ENCODE measurements around the gene LEMD3. TPM values are rescaled to one million over a fixed set of nuclear protein-coding genes. Genes with fewer than 3 reads are reported as not detected.

Gene LEMD3
- polyA plus RNA-seq, 2 donors: 5.6 to 5.9 TPM

DNA sequence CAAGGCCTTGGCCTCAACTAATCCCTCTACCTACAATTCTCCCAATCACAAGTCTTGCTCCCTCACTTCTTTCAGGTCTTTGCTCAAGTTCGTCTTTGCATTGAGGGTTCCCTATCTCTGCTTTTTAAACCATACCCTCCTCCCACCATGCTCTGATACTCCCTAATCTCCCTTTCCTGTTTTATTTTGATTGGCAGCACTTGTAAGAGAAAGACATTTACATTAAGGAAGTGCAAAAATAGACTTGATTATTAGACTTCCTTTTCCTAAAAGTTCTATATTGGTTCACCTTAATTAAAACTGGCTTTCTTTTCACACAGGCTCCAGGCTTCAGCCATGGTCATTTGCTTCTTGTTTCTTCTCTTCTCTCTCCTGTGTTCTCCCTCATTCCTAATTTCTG, 30.0 kb upstream of the LEMD3 start:
- no peaks in the 10 kb centered on the region for H3K4me1 ChIP-seq (ENCODE audit: control insufficient read depth in 2 of 2, insufficient read depth in 2 of 2, low read length in 1 of 2)
- WGBS, 2 donors: 60 to 61% methylated on average over 1 of the region's 1 CpG
- H3K27ac ChIP-seq (ENCODE audit: low read depth in 2 of 2, low read length in 1 of 2): no peak overlapping the region
- no peaks in the 10 kb centered on the region for H3K9me3 ChIP-seq (ENCODE audit: control insufficient read depth in 2 of 2, insufficient read depth in 1 of 2, low read depth in 1 of 2, low read length in 1 of 2)
- H3K36me3 ChIP-seq (ENCODE audit: control insufficient read depth in 2 of 2, insufficient read depth in 2 of 2, low read length in 1 of 2): no peaks in the 10 kb centered on the region
- H3K4me3 ChIP-seq (ENCODE audit: low read depth in 1 of 2, low read length in 2 of 2): no peak overlapping the region
- H3K27me3 ChIP-seq (ENCODE audit: control insufficient read depth in 1 of 2, insufficient read depth in 2 of 2, low read length in 2 of 2): peaks cover 0 to 3% of the 10 kb centered on the region in 2 donors

DNA sequence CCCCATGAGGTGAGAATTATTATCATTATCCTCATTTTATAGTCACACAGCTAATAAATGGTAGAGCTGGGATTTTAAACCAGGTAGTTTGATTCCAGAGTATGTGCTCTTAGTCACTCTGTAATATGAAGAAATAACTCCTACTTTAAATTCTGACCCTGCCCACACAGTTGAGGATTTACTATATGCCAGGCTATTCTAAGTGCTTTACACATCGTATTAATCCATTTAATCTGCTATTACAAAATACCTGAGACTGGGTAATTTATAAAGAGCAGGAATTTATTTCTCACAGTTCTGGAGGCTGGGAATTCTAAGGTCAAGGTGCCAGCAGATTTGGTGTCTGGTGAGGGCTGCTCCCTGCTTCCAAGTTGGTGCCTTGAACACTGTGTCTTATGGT, 28.6 kb upstream of the LEMD3 start:
- H3K27ac ChIP-seq (ENCODE audit: low read depth in 2 of 2, low read length in 1 of 2): no peak overlapping the region
- H3K36me3 ChIP-seq (ENCODE audit: control insufficient read depth in 2 of 2, insufficient read depth in 2 of 2, low read length in 1 of 2): no peaks in the 10 kb centered on the region
- WGBS, 2 donors: 50 to 69% methylated on average over 1 of the region's 1 CpG
- no peak overlapping the region for H3K4me3 ChIP-seq (ENCODE audit: low read depth in 1 of 2, low read length in 2 of 2)
- H3K27me3 ChIP-seq (ENCODE audit: control insufficient read depth in 1 of 2, insufficient read depth in 2 of 2, low read length in 2 of 2): peaks cover 0 to 3% of the 10 kb centered on the region in 2 donors
- H3K9me3 ChIP-seq (ENCODE audit: control insufficient read depth in 2 of 2, insufficient read depth in 1 of 2, low read depth in 1 of 2, low read length in 1 of 2): no peaks in the 10 kb centered on the region
- no peaks in the 10 kb centered on the region for H3K4me1 ChIP-seq (ENCODE audit: control insufficient read depth in 2 of 2, insufficient read depth in 2 of 2, low read length in 1 of 2)

DNA sequence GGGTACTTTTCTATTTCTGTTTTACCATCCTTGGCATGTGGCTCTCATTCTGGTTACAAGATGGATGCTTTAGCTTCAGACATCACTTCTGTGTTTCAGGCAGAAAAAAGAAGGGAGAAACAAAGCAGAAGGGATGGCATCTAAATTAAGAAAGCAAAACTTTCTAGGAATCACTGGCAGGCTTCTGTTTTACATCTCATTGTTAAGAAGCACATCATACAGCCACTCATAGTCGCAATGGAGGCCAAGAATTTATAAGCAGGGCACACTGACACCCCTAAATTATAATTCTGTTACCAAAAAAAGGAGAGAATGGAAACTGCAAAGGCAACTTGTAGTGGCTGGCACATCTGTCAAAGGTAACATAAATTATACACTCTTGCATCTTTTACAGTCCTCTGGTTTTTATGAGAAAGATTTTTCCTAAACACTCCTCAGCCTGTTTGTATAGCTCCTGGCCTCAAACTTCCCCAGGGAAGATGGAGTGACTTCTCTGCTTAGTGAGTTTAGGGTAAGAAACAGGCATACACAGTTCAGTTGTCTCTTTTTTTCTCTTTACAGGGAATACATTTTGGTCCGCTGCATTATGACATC, 22.0 kb upstream of the LEMD3 start:
- H3K4me3 ChIP-seq (ENCODE audit: low read depth in 1 of 2, low read length in 2 of 2): no peak overlapping the region
- H3K36me3 ChIP-seq (ENCODE audit: control insufficient read depth in 2 of 2, insufficient read depth in 2 of 2, low read length in 1 of 2): no peaks in the 10 kb centered on the region
- no peaks in the 10 kb centered on the region for H3K4me1 ChIP-seq (ENCODE audit: control insufficient read depth in 2 of 2, insufficient read depth in 2 of 2, low read length in 1 of 2)
- H3K9me3 ChIP-seq (ENCODE audit: control insufficient read depth in 2 of 2, insufficient read depth in 1 of 2, low read depth in 1 of 2, low read length in 1 of 2): no peaks in the 10 kb centered on the region
- no peak overlapping the region for H3K27ac ChIP-seq (ENCODE audit: low read depth in 2 of 2, low read length in 1 of 2)
- WGBS, 2 donors: 75 to 82% methylated on average over 2 of the region's 2 CpGs
- no peaks in the 10 kb centered on the region for H3K27me3 ChIP-seq (ENCODE audit: control insufficient read depth in 1 of 2, insufficient read depth in 2 of 2, low read length in 2 of 2)

DNA sequence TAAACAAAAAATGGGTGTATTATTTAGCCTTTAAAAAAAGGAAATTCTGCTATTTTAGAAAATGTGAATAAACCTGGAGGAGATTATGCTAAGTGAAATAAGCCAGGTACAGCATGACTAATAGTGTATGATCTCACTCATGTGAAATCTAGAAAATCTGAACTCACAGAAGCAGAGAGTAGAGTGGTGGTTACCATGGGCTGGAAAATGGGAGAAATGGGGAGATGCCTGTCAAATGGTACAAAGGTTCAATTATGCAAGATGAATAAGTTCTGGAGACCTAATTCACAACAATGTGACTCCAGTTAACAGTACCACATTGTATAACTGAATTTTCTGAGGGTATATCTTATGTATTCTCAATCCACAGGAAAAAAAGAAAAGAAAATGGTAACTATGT, 17.4 kb upstream of the LEMD3 start:
- no peaks in the 10 kb centered on the region for H3K9me3 ChIP-seq (ENCODE audit: control insufficient read depth in 2 of 2, insufficient read depth in 1 of 2, low read depth in 1 of 2, low read length in 1 of 2)
- no peak overlapping the region for H3K27ac ChIP-seq (ENCODE audit: low read depth in 2 of 2, low read length in 1 of 2)
- no peaks in the 10 kb centered on the region for H3K36me3 ChIP-seq (ENCODE audit: control insufficient read depth in 2 of 2, insufficient read depth in 2 of 2, low read length in 1 of 2)
- H3K4me1 ChIP-seq (ENCODE audit: control insufficient read depth in 2 of 2, insufficient read depth in 2 of 2, low read length in 1 of 2): no peaks in the 10 kb centered on the region
- no peaks in the 10 kb centered on the region for H3K27me3 ChIP-seq (ENCODE audit: control insufficient read depth in 1 of 2, insufficient read depth in 2 of 2, low read length in 2 of 2)
- no peak overlapping the region for H3K4me3 ChIP-seq (ENCODE audit: low read depth in 1 of 2, low read length in 2 of 2)

DNA sequence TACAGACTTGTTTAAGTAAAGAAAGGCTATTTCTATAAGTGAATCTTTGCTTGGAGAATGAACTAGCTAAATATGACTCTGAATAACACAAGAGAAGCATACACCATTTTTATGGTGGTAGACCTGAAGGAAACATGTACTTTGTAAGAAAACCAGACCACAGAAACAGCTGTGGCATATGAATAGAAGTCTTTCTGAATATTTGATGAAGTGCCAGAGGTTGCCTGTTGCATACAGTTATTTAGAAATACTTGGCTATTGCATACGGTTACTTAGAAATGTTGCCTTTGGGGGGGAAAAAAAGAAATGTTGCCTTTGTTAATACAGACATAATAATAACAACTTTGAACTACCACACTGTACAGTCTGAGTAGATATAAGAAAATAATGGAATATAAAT, 16.8 kb upstream of the LEMD3 start:
- H3K27me3 ChIP-seq (ENCODE audit: control insufficient read depth in 1 of 2, insufficient read depth in 2 of 2, low read length in 2 of 2): peaks cover 0 to 2% of the 10 kb centered on the region in 2 donors
- H3K36me3 ChIP-seq (ENCODE audit: control insufficient read depth in 2 of 2, insufficient read depth in 2 of 2, low read length in 1 of 2): no peaks in the 10 kb centered on the region
- no peaks in the 10 kb centered on the region for H3K4me1 ChIP-seq (ENCODE audit: control insufficient read depth in 2 of 2, insufficient read depth in 2 of 2, low read length in 1 of 2)
- H3K27ac ChIP-seq (ENCODE audit: low read depth in 2 of 2, low read length in 1 of 2): no peak overlapping the region
- 26 to 44% methylated on average over 1 of the region's 1 CpG for WGBS, 2 donors
- no peaks in the 10 kb centered on the region for H3K9me3 ChIP-seq (ENCODE audit: control insufficient read depth in 2 of 2, insufficient read depth in 1 of 2, low read depth in 1 of 2, low read length in 1 of 2)
- H3K4me3 ChIP-seq (ENCODE audit: low read depth in 1 of 2, low read length in 2 of 2): no peak overlapping the region

DNA sequence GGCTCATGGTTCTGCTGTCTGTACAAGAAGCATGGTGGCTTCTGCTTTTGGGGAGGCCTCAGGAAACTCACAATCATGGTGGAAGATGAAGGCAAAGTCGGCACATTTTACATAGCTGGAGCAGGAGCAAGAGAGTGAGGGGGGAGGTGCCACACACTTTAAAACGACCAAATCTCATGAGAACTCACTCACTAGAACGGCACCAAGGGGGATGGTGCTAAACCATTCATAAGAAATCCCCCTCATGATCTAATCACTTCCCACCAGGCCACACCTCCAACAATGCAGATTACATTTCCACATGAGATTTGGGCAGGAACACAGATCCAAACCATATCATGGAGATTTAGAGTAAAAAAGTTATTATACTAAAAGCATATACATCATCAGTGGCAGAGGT, 13.6 kb upstream of the LEMD3 start:
- Histone ChIP-seq H3K9me3 (ENCODE audit: control insufficient read depth in 2 of 2, insufficient read depth in 1 of 2, low read depth in 1 of 2, low read length in 1 of 2) (no peaks in the 10 kb centered on the region), H3K36me3 (ENCODE audit: control insufficient read depth in 2 of 2, insufficient read depth in 2 of 2, low read length in 1 of 2) (no peaks in the 10 kb centered on the region), H3K4me1 (ENCODE audit: control insufficient read depth in 2 of 2, insufficient read depth in 2 of 2, low read length in 1 of 2) (no peaks in the 10 kb centered on the region), H3K27ac (ENCODE audit: low read depth in 2 of 2, low read length in 1 of 2) (no peak overlapping the region), H3K4me3 (ENCODE audit: low read depth in 1 of 2, low read length in 2 of 2) (no peak overlapping the region), H3K27me3 (ENCODE audit: control insufficient read depth in 1 of 2, insufficient read depth in 2 of 2, low read length in 2 of 2) (peaks cover 2 to 3% of the 10 kb centered on the region in 2 donors)
- 73% methylated on average over 3 of the region's 3 CpGs for WGBS, 2 donors

DNA sequence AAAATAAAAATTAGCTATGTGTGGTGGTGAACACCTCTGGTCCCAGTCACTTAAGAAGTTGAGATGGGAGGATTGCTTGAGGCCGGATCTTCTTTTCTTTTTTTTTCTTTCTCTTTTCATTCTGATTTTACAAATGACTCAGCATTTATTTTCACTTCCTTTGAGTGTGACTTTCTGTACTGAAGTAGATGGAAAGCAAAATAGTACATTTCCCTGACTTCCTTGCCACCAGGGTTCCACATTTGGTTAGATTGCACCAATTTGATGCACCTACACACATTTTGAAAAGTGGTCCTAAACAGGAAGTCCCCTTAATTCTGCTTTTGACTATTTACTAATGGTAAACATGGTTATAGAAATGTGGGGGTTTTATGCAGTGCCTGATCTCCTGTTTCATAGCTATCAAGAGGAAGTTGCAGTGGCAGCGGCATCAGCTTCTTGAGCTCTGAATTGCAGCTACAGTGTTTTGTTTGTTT, 13.0 kb upstream of the LEMD3 start:
- Histone ChIP-seq H3K4me1 (ENCODE audit: control insufficient read depth in 2 of 2, insufficient read depth in 2 of 2, low read length in 1 of 2) (no peaks in the 10 kb centered on the region), H3K9me3 (ENCODE audit: control insufficient read depth in 2 of 2, insufficient read depth in 1 of 2, low read depth in 1 of 2, low read length in 1 of 2) (no peaks in the 10 kb centered on the region), H3K27me3 (ENCODE audit: control insufficient read depth in 1 of 2, insufficient read depth in 2 of 2, low read length in 2 of 2) (peaks cover 2 to 3% of the 10 kb centered on the region in 2 donors), H3K36me3 (ENCODE audit: control insufficient read depth in 2 of 2, insufficient read depth in 2 of 2, low read length in 1 of 2) (no peaks in the 10 kb centered on the region), H3K27ac (ENCODE audit: low read depth in 2 of 2, low read length in 1 of 2) (no peak overlapping the region), H3K4me3 (ENCODE audit: low read depth in 1 of 2, low read length in 2 of 2) (no peak overlapping the region)
- 53 to 75% methylated on average over 2 of the region's 2 CpGs for WGBS, 2 donors

DNA sequence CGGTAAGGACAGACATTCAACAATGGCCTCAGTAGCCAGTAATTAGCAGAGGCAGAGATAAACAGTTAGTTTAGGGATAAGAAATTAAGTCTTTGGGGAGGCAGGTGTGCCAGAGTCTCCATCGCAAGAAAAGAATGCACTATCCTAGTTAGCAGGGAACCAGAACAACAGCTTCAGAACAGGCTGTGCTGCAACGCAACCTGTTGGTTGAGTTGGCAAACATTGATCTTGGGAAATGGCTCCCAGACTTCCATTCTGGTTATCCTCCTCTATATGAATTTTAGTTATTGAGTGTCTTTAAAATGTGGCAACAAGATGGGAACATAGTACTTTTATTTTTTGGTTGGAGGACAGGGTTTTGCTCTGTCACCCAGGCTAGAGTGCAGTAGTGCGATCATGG, 12.3 kb upstream of the LEMD3 start:
- Histone ChIP-seq H3K27me3 (ENCODE audit: control insufficient read depth in 1 of 2, insufficient read depth in 2 of 2, low read length in 2 of 2) (peaks cover 2 to 3% of the 10 kb centered on the region in 2 donors), H3K4me1 (ENCODE audit: control insufficient read depth in 2 of 2, insufficient read depth in 2 of 2, low read length in 1 of 2) (no peaks in the 10 kb centered on the region), H3K36me3 (ENCODE audit: control insufficient read depth in 2 of 2, insufficient read depth in 2 of 2, low read length in 1 of 2) (no peaks in the 10 kb centered on the region), H3K4me3 (ENCODE audit: low read depth in 1 of 2, low read length in 2 of 2) (no peak overlapping the region), H3K27ac (ENCODE audit: low read depth in 2 of 2, low read length in 1 of 2) (no peak overlapping the region), H3K9me3 (ENCODE audit: control insufficient read depth in 2 of 2, insufficient read depth in 1 of 2, low read depth in 1 of 2, low read length in 1 of 2) (no peaks in the 10 kb centered on the region)
- WGBS, 2 donors: 82 to 89% methylated on average over 4 of the region's 4 CpGs

DNA sequence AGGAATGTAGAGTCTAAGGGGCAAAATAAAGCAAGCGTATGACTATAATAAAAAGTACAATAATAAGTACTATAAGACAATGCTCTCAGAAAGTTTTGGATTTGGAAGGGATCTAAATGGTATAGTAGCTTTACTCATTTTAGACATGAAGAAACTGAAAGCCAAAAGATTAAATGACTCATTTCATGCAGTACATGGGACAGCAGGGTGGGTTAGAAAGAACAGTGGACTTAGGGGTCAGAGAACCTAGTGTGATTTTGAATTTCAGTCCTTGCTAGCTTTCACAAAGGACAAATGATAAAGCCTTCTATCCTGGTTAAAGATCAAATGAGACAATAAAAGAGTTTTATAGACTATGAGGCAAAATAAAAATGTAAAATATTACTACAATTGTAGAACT, 6.8 kb upstream of the LEMD3 start:
- no peaks in the 10 kb centered on the region for H3K4me1 ChIP-seq (ENCODE audit: control insufficient read depth in 2 of 2, insufficient read depth in 2 of 2, low read length in 1 of 2)
- peaks cover 0 to 3% of the 10 kb centered on the region in 2 donors for H3K27me3 ChIP-seq (ENCODE audit: control insufficient read depth in 1 of 2, insufficient read depth in 2 of 2, low read length in 2 of 2)
- H3K4me3 ChIP-seq (ENCODE audit: low read depth in 1 of 2, low read length in 2 of 2): no peak overlapping the region
- H3K27ac ChIP-seq (ENCODE audit: low read depth in 2 of 2, low read length in 1 of 2): no peak overlapping the region
- 90 to 100% methylated on average over 1 of the region's 1 CpG for WGBS, 2 donors
- no peaks in the 10 kb centered on the region for H3K36me3 ChIP-seq (ENCODE audit: control insufficient read depth in 2 of 2, insufficient read depth in 2 of 2, low read length in 1 of 2)
- no peaks in the 10 kb centered on the region for H3K9me3 ChIP-seq (ENCODE audit: control insufficient read depth in 2 of 2, insufficient read depth in 1 of 2, low read depth in 1 of 2, low read length in 1 of 2)

DNA sequence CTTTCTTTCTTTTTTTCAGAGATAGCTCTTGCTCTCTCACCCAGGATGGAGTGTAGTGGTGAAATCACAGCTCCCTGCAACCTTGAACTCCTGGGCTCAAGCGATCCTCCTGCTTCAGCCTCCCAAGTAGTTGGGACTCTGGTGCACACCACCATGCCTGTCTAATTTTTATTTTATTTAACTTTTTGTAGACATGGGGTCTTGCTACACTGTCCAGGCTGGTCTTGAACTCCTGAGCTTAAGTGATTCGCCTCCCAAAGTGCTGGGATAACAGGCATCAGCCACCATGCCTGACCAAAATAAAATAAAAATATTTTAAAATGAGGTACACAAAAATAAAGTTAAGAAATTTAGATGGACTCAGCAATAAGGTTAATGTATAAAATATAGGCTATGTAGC, 5.1 kb upstream of the LEMD3 start:
- WGBS, 2 donors: 93 to 98% methylated on average over 2 of the region's 2 CpGs

More for the DNA sequence above, 5.1 kb upstream of the LEMD3 start:
- Histone ChIP-seq H3K4me3 (ENCODE audit: low read depth in 1 of 2, low read length in 2 of 2) (no peak overlapping the region), H3K4me1 (ENCODE audit: control insufficient read depth in 2 of 2, insufficient read depth in 2 of 2, low read length in 1 of 2) (no peaks in the 10 kb centered on the region), H3K27ac (ENCODE audit: low read depth in 2 of 2, low read length in 1 of 2) (no peak overlapping the region), H3K36me3 (ENCODE audit: control insufficient read depth in 2 of 2, insufficient read depth in 2 of 2, low read length in 1 of 2) (no peaks in the 10 kb centered on the region), H3K27me3 (ENCODE audit: control insufficient read depth in 1 of 2, insufficient read depth in 2 of 2, low read length in 2 of 2) (no peaks in the 10 kb centered on the region), H3K9me3 (ENCODE audit: control insufficient read depth in 2 of 2, insufficient read depth in 1 of 2, low read depth in 1 of 2, low read length in 1 of 2) (no peaks in the 10 kb centered on the region)
